ENCODE measurements around the gene NCOA3.

Gene NCOA3

GRCh38 chr20:47638851-47639250 lies 137.2 kb downstream of the NCOA3 start:
- TF ChIP-seq, protein P1, sequence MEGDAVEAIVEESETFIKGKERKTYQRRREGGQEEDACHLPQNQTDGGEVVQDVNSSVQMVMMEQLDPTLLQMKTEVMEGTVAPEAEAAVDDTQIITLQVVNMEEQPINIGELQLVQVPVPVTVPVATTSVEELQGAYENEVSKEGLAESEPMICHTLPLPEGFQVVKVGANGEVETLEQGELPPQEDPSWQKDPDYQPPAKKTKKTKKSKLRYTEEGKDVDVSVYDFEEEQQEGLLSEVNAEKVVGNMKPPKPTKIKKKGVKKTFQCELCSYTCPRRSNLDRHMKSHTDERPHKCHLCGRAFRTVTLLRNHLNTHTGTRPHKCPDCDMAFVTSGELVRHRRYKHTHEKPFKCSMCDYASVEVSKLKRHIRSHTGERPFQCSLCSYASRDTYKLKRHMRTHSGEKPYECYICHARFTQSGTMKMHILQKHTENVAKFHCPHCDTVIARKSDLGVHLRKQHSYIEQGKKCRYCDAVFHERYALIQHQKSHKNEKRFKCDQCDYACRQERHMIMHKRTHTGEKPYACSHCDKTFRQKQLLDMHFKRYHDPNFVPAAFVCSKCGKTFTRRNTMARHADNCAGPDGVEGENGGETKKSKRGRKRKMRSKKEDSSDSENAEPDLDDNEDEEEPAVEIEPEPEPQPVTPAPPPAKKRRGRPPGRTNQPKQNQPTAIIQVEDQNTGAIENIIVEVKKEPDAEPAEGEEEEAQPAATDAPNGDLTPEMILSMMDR (conservative IDR thresholded peaks at IDR 0.05; ENCODE audit: low read depth, low read length), result no peak
- no peak overlapping the region for H3K9ac ChIP-seq
- no peak overlapping the region for H3K27ac ChIP-seq
- H3K4me1 ChIP-seq (ENCODE audit: low read depth, poor library complexity, severe bottlenecking), result no peaks in the 10 kb centered on the region
- H3K4me3 ChIP-seq (IDR thresholded peaks at IDR 0.05; ENCODE audit: insufficient read depth, low read depth, low read length), result no peak overlapping the region
- H4K20me1 ChIP-seq (ENCODE audit: insufficient read depth), result no peaks in the 10 kb centered on the region
- no peaks in the 10 kb centered on the region for H3K79me2 ChIP-seq (ENCODE audit: insufficient read depth, low read depth)
- no peaks in the 10 kb centered on the region for H3K27me3 ChIP-seq (ENCODE audit: insufficient read depth, low read depth)
- no peak overlapping the region for H3K4me2 ChIP-seq
- no peak overlapping the region for H2AFZ ChIP-seq (ENCODE audit: low read depth)
- peaks cover 7% of the 10 kb centered on the region; the same call in 1 of the 2 replicates for H3K36me3 ChIP-seq (ENCODE audit: insufficient read depth)

- no peaks in the 10 kb centered on the region for H4K20me1 ChIP-seq (ENCODE audit: insufficient read depth)
- H3K27me3 ChIP-seq (ENCODE audit: insufficient read depth, low read depth), result no peaks in the 10 kb centered on the region
- TF ChIP-seq, protein P1 (conservative IDR thresholded peaks at IDR 0.05; ENCODE audit: low read depth, low read length), result no peak
- no peaks in the 10 kb centered on the region for H3K79me2 ChIP-seq (ENCODE audit: insufficient read depth, low read depth)
- no peak overlapping the region for H3K4me3 ChIP-seq (IDR thresholded peaks at IDR 0.05; ENCODE audit: insufficient read depth, low read depth, low read length)
- no peak overlapping the region for H3K9ac ChIP-seq
- no peak overlapping the region for H2AFZ ChIP-seq (ENCODE audit: low read depth)
- H3K36me3 ChIP-seq (ENCODE audit: insufficient read depth), result no peaks in the 10 kb centered on the region
- no peak overlapping the region for H3K4me2 ChIP-seq
- no peak overlapping the region for H3K27ac ChIP-seq
- no peaks in the 10 kb centered on the region for H3K4me1 ChIP-seq (ENCODE audit: low read depth, poor library complexity, severe bottlenecking)
Observed at GRCh38 chr20:47642118-47642517, 140.4 kb downstream of the NCOA3 start.

DNA sequence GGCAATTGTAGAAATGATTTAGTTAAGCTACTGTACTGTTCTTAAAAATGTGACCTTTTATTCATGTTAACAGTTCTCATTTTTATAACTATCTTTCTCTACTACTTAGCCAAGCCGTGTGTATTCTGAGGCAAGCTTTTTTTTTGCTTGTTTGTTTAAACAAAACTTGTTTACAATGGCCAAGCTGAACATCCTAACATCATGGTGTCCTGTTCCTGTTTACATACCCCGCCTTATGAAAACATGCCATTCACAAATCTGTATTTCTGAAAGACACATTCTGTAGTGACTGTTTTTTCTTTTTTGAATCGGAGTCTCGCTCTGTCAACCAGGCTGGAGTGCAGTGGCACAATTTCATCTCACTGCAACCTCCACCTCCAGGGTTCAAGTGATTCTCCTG lies 140.9 kb downstream of the NCOA3 start:
- Histone ChIP-seq H3K36me3 (ENCODE audit: insufficient read depth) (no peaks in the 10 kb centered on the region), H3K9ac (no peak overlapping the region), H2AFZ (ENCODE audit: low read depth) (no peak overlapping the region), H3K79me2 (ENCODE audit: insufficient read depth, low read depth) (no peaks in the 10 kb centered on the region), H3K4me3 (IDR thresholded peaks at IDR 0.05; ENCODE audit: insufficient read depth, low read depth, low read length) (no peak overlapping the region), H3K27ac (no peak overlapping the region), H4K20me1 (ENCODE audit: insufficient read depth) (no peaks in the 10 kb centered on the region), H3K4me2 (no peak overlapping the region), H3K4me1 (ENCODE audit: low read depth, poor library complexity, severe bottlenecking) (no peaks in the 10 kb centered on the region), H3K27me3 (ENCODE audit: insufficient read depth, low read depth) (no peaks in the 10 kb centered on the region)
- TF ChIP-seq, protein P1 (conservative IDR thresholded peaks at IDR 0.05; ENCODE audit: low read depth, low read length), result no peak

DNA sequence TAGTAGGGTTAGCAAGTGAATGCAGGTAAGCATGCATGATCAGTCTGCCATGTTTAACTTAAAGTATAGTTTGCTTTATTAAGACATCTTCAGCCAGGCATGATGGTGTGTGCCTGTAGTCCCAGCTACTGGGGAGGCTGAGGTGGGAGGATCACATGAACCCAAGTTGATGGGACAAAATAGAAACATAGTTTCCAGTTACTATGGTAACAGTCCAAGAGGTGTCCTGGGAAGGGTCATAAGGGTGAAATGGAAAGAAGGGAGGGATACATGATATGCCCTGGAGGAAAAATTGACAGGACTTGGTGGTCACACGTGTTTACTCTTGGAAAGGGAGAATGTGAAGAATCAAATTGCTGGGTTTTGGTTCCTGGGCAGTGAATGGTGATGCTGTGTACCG lies 143.9 kb downstream of the NCOA3 start:
- H3K4me3 ChIP-seq (IDR thresholded peaks at IDR 0.05; ENCODE audit: insufficient read depth, low read depth, low read length), result no peak overlapping the region
- no peak overlapping the region for H3K4me2 ChIP-seq
- H3K27ac ChIP-seq, result no peak overlapping the region
- no peaks in the 10 kb centered on the region for H3K4me1 ChIP-seq (ENCODE audit: low read depth, poor library complexity, severe bottlenecking)
- no peak overlapping the region for H2AFZ ChIP-seq (ENCODE audit: low read depth)
- H3K79me2 ChIP-seq (ENCODE audit: insufficient read depth, low read depth), result no peaks in the 10 kb centered on the region
- H4K20me1 ChIP-seq (ENCODE audit: insufficient read depth), result no peaks in the 10 kb centered on the region
- no peaks in the 10 kb centered on the region for H3K27me3 ChIP-seq (ENCODE audit: insufficient read depth, low read depth)
- no peaks in the 10 kb centered on the region for H3K36me3 ChIP-seq (ENCODE audit: insufficient read depth)
- TF ChIP-seq, protein P1 (conservative IDR thresholded peaks at IDR 0.05; ENCODE audit: low read depth, low read length), result no peak
- H3K9ac ChIP-seq, result no peak overlapping the region
